GM12878 (cell line): Measurements from ENCODE around the gene MCEE. TPM values are rescaled to one million over a fixed set of nuclear protein-coding genes. Genes with fewer than 3 reads are reported as not detected.

ENCODE experiments used
- CHD2 ChIP-seq: IDR thresholded peaks from 2 replicates; pipeline ENCODE4 v1.6.1; 2011; ENCODE audit warnings: low read depth, low read length, improper control_type of control experiment, borderline replicate concordance
- DPF2 ChIP-seq: fragments of 450-650 bp; IDR thresholded peaks from 2 replicates; pipeline ENCODE4 v1.6.1; 2017; ENCODE audit warnings: mild to moderate bottlenecking
- ESRRA ChIP-seq: IDR thresholded peaks from 2 replicates; pipeline ENCODE4 v1.6.1; 2012; ENCODE audit warnings: mild to moderate bottlenecking, low read length, improper control_type of control experiment
- HCFC1 ChIP-seq: fragments of 150-350 bp; IDR thresholded peaks from 2 replicates; pipeline ENCODE4 v1.6.1; 2014; ENCODE audit warnings: low read length
- KLF5 ChIP-seq: fragments of 450-650 bp; IDR thresholded peaks from 2 replicates; pipeline ENCODE4 v1.6.1; 2014; ENCODE audit warnings: mild to moderate bottlenecking; ENCODE audit not compliant: partially characterized antibody
- LARP7 ChIP-seq: fragments of 450-650 bp; IDR thresholded peaks from 2 replicates; pipeline ENCODE4 v1.6.1; 2017; ENCODE audit warnings: mild to moderate bottlenecking
- MXI1 ChIP-seq: fragments of 150-350 bp; IDR thresholded peaks from 2 replicates; pipeline ENCODE4 v1.6.1; 2011; ENCODE audit warnings: low read depth, mild to moderate bottlenecking, inconsistent platforms, low read length, improper control_type of control experiment
- NRF1 ChIP-seq: conservative IDR thresholded peaks from 2 replicates; pipeline ENCODE4 v1.6.1; 2011; ENCODE audit warnings: mild to moderate bottlenecking, low read depth, low read length, improper control_type of control experiment
- RELA ChIP-seq: fragments of 450-650 bp; IDR thresholded peaks from 2 replicates; pipeline ENCODE4 v1.8.0; 2014; ENCODE audit warnings: borderline replicate concordance; ENCODE audit not compliant: partially characterized antibody
- SMARCA5 ChIP-seq: fragments of 450-650 bp; IDR thresholded peaks from 2 replicates; pipeline ENCODE4 v1.6.1; 2017; ENCODE audit warnings: mild to moderate bottlenecking
- ZBED1 ChIP-seq: IDR thresholded peaks from 2 replicates; pipeline ENCODE4 v1.6.1; 2016; ENCODE audit warnings: borderline replicate concordance
- ZNF24 ChIP-seq: fragments of 450-650 bp; IDR thresholded peaks from 2 replicates; pipeline ENCODE4 v1.6.1; 2017; ENCODE audit warnings: antibody characterized with exemption, mild to moderate bottlenecking
- ZNF622 ChIP-seq: fragments of 450-650 bp; IDR thresholded peaks from 2 replicates; pipeline ENCODE4 v1.6.1; 2017; ENCODE audit warnings: mild to moderate bottlenecking, inconsistent platforms
- polyA plus RNA-seq, 11 experiments: library from polyadenylated mRNA; depleted of rRNA in 4 of 11; unstranded in 6 of 11; stranded (reverse) in 5 of 11; fragments of >200 nt; fragmentation: Nextera tagmentation in 4 of 11; fragmentation: Illumina TruSeq in 1 of 11; extraction: Ambion mirVana in 4 of 11; extraction: Trizol in 1 of 11; gene quantifications; 1 replicate in 1 of 11; 2 replicates in 10 of 11; pipeline versions ENCODE4 v1.2.1 to v1.2.3, GENCODE V29; 2011 to 2016; ENCODE audit warnings: inconsistent platforms in 2 of 11, missing spikeins in 2 of 11, low read depth in 1 of 11
- total RNA-seq, 4 experiments: library from RNA; depleted of rRNA in 3 of 4; stranded (reverse); fragments of >200 nt in 3 of 4; fragmentation: Illumina TruSeq in 1 of 4; extraction: Trizol in 1 of 4; gene quantifications; 2 replicates each; pipeline versions ENCODE4 v1.2.1 to v1.2.3, GENCODE V29; 2013 to 2021
- TF ChIP-seq, protein P1 (sequence below): IDR thresholded peaks from 2 replicates; pipeline ENCODE4 v1.6.1; 2011; ENCODE audit warnings: low read depth, low read length, improper control_type of control experiment, borderline replicate concordance
- TF ChIP-seq, protein P2 (sequence below): IDR thresholded peaks from 2 replicates; pipeline ENCODE4 v1.6.1; 2012; ENCODE audit warnings: low read depth, low read length, improper control_type of control experiment
- TF ChIP-seq, protein P3 (sequence below): IDR thresholded peaks from 2 replicates; pipeline ENCODE4 v1.6.1; 2011; ENCODE audit warnings: low read depth, mild to moderate bottlenecking, low read length, moderate library complexity, borderline replicate concordance; ENCODE audit errors: extremely low read depth
- TF ChIP-seq, protein P4 (sequence below): fragments of 450-650 bp; IDR thresholded peaks from 2 replicates; pipeline ENCODE4 v1.6.1; 2016; ENCODE audit warnings: mild to moderate bottlenecking

MCEE gene
- total and polyA plus RNA-seq, 10 of the 15 experiments (the other 5 are each of a cell fraction or from before 2014, with no cell fraction given): 17.3 to 63.4 (median 20.9) TPM

DNA sequence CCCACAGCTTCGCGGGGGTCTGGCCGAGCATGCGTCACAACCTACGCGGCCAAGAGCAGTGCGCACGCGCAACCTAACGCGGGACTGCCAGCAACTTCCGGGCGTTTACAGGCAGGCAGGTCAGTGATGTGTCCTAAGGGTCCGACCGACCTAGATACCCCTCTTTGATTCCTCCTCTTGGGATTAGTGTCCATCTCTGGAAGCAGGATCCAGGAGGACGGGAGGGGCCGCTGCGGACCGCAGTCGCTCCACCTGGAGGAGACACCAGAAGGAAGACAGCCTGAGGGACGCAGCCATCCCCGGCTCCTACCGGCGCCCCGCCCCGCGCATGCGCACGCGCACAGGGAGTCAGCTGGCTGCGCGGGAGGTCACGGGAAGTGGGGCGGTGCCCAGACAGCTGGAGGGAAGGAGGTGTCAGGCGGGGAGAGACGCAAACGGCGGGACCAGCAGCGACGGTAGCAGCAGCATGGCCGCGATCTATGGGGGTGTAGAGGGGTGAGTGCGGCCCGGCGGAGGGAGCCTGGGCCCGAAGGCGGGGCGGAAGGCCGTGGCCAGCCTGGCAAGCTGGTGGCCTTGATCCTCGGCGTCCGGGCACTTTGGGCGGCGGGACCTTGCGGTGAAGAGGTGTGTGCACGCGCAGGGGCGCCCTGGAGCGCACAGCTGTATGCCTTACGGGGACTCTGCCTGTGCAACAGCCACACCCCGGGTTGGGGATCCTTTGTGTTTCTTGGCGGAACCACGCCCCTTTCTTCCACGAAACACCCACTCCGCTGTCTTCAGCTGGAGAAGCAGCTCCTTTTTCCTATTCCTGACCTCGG is 61.6 kb downstream of the MCEE start, which contains the start of gene NAGK (continued):
- TF ChIP-seq, protein P1, sequence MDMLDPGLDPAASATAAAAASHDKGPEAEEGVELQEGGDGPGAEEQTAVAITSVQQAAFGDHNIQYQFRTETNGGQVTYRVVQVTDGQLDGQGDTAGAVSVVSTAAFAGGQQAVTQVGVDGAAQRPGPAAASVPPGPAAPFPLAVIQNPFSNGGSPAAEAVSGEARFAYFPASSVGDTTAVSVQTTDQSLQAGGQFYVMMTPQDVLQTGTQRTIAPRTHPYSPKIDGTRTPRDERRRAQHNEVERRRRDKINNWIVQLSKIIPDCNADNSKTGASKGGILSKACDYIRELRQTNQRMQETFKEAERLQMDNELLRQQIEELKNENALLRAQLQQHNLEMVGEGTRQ: peak; percentile 67
- peak; percentile 80 for TF ChIP-seq LARP7
- peak; percentile 17; the same call in 1 of the 2 replicates for TF ChIP-seq ESRRA
- peak; percentile 96 for TF ChIP-seq MXI1
- peak; percentile 62 for TF ChIP-seq HCFC1
- TF ChIP-seq NRF1: peak; percentile 85
- TF ChIP-seq, protein P2, sequence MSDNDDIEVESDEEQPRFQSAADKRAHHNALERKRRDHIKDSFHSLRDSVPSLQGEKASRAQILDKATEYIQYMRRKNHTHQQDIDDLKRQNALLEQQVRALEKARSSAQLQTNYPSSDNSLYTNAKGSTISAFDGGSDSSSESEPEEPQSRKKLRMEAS: 0 out of 2 replicates have a peak, but pooled peaks have one; percentile 28
- TF ChIP-seq ZNF24: no peak
- no peak for TF ChIP-seq ZNF622
- peak; percentile 84 for TF ChIP-seq KLF5
- peak; percentile 64; the same call in 1 of the 2 replicates for TF ChIP-seq DPF2
- TF ChIP-seq, protein P3, sequence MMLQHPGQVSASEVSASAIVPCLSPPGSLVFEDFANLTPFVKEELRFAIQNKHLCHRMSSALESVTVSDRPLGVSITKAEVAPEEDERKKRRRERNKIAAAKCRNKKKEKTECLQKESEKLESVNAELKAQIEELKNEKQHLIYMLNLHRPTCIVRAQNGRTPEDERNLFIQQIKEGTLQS: peak; percentile 74; the same call in 1 of the 2 replicates
- peak; percentile 67 for TF ChIP-seq RELA
- TF ChIP-seq ZBED1: 0 out of 2 replicates have a peak, but pooled peaks have one; percentile 79
- TF ChIP-seq, protein P4, sequence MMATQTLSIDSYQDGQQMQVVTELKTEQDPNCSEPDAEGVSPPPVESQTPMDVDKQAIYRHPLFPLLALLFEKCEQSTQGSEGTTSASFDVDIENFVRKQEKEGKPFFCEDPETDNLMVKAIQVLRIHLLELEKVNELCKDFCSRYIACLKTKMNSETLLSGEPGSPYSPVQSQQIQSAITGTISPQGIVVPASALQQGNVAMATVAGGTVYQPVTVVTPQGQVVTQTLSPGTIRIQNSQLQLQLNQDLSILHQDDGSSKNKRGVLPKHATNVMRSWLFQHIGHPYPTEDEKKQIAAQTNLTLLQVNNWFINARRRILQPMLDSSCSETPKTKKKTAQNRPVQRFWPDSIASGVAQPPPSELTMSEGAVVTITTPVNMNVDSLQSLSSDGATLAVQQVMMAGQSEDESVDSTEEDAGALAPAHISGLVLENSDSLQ: peak; percentile 74
- TF ChIP-seq CHD2: peak; percentile 51; the same call in 1 of the 2 replicates
- TF ChIP-seq SMARCA5: peak; percentile 70; the same call in 1 of the 2 replicates
